ENCODE measurements around the gene CCDC177.
"Not testable (repeated sequence)": the region's sequence is repeated elsewhere in the genome, so short reads cannot be mapped to it uniquely, and the experiment has no call there.

Gene CCDC177

GRCh38 chr14:69599431-69599830 is 24.8 kb upstream of the CCDC177 start:
- DNase-seq (ENCODE audit: low spot score): not testable (repeated sequence)

- no peak for DNase-seq (ENCODE audit: low spot score)
Measured at GRCh38 chr14:69595336-69595735, 20.7 kb upstream of the CCDC177 start.

GRCh38 chr14:69594846-69595245 is 20.2 kb upstream of the CCDC177 start:
- no peak for DNase-seq (ENCODE audit: low spot score)

- DNase-seq (ENCODE audit: low spot score): no peak
Measured at GRCh38 chr14:69593018-69593677, 18.5 kb upstream of the CCDC177 start.

- DNase-seq (ENCODE audit: low spot score): no peak
Measured at GRCh38 chr14:69591317-69591716, 16.6 kb upstream of the CCDC177 start.

GRCh38 chr14:69587389-69587788 is 12.7 kb upstream of the CCDC177 start:
- DNase-seq (ENCODE audit: low spot score): no peak

GRCh38 chr14:69586404-69586803 is 11.7 kb upstream of the CCDC177 start:
- no peak for DNase-seq (ENCODE audit: low spot score)

GRCh38 chr14:69584389-69584788 is 9.7 kb upstream of the CCDC177 start:
- DNase-seq (ENCODE audit: low spot score): no peak

- DNase-seq (ENCODE audit: low spot score): no peak
Measured at GRCh38 chr14:69582829-69583228, 8.2 kb upstream of the CCDC177 start.

GRCh38 chr14:69582212-69582611 is 7.5 kb upstream of the CCDC177 start:
- DNase-seq (ENCODE audit: low spot score): no peak

GRCh38 chr14:69581316-69581935 is 6.8 kb upstream of the CCDC177 start:
- no peak for DNase-seq (ENCODE audit: low spot score)

GRCh38 chr14:69580009-69580577 is 5.4 kb upstream of the CCDC177 start:
- peak; percentile 69 for DNase-seq (ENCODE audit: low spot score)

- DNase-seq (ENCODE audit: low spot score): no peak
Measured at GRCh38 chr14:69579476-69579875, 4.8 kb upstream of the CCDC177 start.

GRCh38 chr14:69574954-69575295 is 254 bp upstream of the CCDC177 start:
- no peak for DNase-seq (ENCODE audit: low spot score)

- peak; percentile 44 for DNase-seq (ENCODE audit: low spot score)
Measured at GRCh38 chr14:69573831-69574262, 824 bp downstream of the CCDC177 start.

GRCh38 chr14:69573205-69573830 is 1.4 kb downstream of the CCDC177 start:
- no peak for DNase-seq (ENCODE audit: low spot score)

- DNase-seq (ENCODE audit: low spot score): no peak
Measured at GRCh38 chr14:69572841-69573135, 1.9 kb downstream of the CCDC177 start.

GRCh38 chr14:69572030-69572840 is 2.4 kb downstream of the CCDC177 start:
- peak; percentile 80 for DNase-seq (ENCODE audit: low spot score)

GRCh38 chr14:69571449-69572029 is 3.1 kb downstream of the CCDC177 start:
- no peak for DNase-seq (ENCODE audit: low spot score)

- DNase-seq (ENCODE audit: low spot score): no peak
Measured at GRCh38 chr14:69570836-69571330, 3.8 kb downstream of the CCDC177 start.

- DNase-seq (ENCODE audit: low spot score): no peak
Measured at GRCh38 chr14:69569859-69570258, 4.8 kb downstream of the CCDC177 start.

- no peak for DNase-seq (ENCODE audit: low spot score)
Measured at GRCh38 chr14:69567563-69567962, 7.1 kb downstream of the CCDC177 start.
